GM19328 (cell line): ENCODE results near the gene BIN1.

Source experiments
- ATAC-seq: cut with Tn5 transposase; IDR thresholded peaks from one replicate; pipeline ENCODE4 v1.9.1; 2021; ENCODE audit warnings: mild to moderate bottlenecking, moderate library complexity; ENCODE audit not compliant: unreplicated experiment

BIN1 gene

GRCh38 chr2:127059559-127059958 lies 47.4 kb downstream of the BIN1 start:
- ATAC-seq: no peak

- ATAC-seq: no peak
These were observed 48.1 kb downstream of the BIN1 start for GRCh38 chr2:127058954-127059252.

DNA sequence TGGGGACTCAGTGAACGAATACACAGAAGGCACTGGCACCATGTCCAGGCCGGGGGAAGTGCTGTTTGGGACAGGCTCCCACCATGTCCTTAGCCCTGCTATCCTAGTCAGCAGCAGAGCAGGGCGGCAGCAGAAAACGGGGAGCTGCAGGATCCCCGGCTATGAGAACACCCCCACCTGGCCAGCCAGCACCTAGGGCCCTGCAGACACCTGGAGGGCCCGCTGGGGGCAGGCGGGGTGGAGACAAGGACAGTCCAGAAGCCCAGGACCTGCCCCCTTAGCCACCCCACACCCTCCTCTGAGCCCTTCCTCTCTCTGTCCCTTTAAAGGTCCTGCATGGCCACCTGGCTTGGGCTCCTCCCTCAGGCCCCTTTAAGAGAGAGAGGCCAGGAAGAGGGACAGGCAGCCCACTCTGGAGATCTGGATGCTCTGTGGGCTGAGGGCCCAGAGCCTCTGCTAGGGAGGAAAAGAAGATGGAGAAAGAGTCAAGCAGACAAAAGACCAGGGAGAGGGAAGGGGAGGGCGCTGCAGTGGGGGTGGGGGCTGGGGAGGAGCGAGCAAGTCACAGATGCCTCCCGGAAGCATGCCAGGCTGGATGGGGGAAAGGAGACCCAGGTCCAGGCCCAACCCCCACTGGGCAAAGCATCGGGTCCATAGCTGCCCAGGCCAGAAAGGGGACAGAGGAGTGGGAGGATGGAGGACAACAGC lies 48.6 kb downstream of the BIN1 start:
- no peak for ATAC-seq

- ATAC-seq: no peak
These were observed 49.3 kb downstream of the BIN1 start for GRCh38 chr2:127057371-127058245.

- ATAC-seq: no peak
These were observed 50.2 kb downstream of the BIN1 start for GRCh38 chr2:127056631-127057370.

DNA sequence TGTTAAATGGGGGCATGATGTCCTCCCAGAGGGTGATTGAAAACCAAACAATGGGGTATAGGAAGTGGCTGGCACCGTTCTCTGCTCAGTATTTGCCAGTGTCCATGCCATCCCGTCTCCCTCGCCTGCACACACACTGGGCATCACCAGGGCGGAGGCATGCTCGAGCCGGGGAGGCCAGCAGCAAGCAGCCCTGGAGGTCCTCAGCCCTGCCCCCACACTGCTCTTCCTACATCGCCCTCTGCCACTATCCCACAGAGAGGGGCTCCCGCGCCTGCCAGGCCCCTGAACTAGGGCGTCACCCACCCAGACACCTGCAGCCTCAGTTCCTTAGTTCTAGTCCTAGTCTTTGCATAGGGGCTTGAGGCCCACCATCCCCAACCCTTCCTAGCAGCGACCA lies 50.9 kb downstream of the BIN1 start:
- ATAC-seq: no peak

DNA sequence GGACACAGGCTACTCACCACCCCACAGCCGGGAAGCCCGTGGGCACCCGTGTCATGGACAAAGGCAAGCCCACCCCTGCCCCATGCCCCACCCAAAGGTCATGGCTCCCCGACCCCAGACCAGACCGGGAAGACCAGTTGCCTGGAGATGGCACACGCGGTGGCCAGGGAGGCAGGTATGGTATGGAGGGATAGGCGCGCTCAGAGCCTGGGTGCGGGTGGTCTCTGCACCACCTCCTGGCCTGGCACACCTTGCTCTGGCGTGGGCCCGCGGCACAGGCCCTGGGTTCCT lies 51.2 kb downstream of the BIN1 start:
- no peak for ATAC-seq

DNA sequence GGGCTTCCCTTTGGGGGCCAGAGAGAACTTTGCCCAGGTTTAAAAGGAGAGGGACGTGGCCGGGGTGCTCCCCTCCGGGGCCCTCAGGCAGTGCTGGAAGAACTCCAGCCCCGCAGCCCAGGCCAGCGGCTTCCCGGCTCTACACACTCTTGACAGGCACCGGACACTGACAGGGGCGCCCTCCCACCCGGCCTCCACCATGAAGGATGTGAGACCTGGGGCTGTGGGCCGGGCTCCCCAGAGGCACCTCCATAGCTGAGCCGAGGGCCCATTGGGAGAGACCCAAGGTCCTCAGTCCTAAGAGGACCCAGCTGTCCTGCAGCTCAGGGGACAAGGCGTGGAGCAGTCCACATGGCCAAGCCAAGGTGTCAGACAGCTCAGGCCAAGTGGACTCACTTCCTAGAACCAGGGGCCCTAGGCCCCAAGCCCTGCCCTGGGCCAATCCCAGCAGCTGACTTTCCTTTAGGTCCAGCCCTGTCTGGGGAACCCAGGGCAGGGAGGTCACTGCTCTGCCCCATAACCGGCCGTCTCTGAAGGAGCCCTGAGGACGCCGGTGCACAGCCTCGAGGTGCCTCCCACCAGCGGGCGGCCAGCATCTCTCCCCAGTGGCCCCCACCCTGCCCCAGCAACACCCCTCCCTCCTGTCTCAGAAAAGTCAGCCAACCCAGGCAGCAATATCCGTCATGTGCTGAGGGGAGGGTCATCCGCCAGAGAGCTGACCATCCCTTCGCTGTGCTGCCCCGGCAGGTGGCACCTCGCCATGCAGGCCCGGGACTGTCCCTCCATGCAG lies 51.8 kb downstream of the BIN1 start:
- no peak for ATAC-seq

DNA sequence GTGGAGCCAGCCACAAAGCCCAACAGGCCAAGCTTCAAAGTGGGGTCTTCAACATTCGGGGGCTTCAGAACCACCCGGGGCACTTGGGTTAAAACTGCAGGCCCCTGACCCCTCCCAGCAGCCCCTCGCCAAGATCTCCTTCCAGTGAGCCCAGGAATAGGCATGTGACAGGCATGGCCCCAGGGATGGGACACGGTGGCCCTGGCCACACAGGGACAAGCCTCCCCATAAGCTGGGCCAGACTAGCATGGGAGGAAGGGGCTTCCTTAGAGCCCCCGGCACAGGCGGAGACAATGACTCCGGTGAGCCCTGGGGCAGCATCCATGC lies 52.4 kb downstream of the BIN1 start:
- ATAC-seq: no peak

DNA sequence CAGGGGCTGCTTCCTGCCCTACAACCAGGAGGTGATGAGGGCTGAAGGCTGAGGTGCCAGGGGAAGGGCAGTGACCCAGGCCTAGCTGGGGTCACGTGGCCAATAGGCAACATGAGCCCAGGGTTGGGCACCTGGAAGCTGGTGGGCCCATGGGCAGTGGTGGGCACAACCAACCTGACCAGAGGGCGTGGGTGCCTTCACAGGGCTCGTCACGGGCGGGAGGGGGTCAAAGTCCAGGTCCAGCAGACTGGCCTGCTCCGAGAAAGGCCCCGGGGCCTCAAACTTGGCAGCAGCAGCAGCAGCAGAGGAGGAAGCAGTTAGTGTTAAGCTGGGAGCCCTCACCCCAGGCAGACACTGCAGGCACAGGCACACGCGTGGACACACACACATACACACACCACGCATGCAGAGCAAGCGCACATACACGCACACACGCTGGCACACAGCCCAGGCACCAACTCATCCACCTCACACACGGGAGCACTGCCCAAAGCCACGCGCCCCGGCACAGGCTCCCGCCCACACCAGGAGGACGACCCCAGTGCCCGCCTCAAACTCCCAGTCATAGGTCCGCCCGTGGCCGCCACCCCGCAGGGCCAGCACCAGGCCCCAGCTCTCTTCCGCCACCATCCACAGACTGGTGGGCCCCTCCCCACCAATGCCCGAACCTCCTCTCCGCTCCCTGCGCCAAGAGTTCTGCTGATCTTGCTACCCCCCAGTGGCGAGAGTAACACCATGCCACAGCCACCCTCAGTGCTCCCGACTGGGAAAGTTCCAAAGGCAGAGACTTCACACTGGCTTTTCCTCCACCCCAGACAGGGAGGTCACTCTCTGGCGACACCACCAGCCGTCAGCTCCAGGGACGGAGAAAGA lies 53.0 kb downstream of the BIN1 start:
- ATAC-seq: no peak

DNA sequence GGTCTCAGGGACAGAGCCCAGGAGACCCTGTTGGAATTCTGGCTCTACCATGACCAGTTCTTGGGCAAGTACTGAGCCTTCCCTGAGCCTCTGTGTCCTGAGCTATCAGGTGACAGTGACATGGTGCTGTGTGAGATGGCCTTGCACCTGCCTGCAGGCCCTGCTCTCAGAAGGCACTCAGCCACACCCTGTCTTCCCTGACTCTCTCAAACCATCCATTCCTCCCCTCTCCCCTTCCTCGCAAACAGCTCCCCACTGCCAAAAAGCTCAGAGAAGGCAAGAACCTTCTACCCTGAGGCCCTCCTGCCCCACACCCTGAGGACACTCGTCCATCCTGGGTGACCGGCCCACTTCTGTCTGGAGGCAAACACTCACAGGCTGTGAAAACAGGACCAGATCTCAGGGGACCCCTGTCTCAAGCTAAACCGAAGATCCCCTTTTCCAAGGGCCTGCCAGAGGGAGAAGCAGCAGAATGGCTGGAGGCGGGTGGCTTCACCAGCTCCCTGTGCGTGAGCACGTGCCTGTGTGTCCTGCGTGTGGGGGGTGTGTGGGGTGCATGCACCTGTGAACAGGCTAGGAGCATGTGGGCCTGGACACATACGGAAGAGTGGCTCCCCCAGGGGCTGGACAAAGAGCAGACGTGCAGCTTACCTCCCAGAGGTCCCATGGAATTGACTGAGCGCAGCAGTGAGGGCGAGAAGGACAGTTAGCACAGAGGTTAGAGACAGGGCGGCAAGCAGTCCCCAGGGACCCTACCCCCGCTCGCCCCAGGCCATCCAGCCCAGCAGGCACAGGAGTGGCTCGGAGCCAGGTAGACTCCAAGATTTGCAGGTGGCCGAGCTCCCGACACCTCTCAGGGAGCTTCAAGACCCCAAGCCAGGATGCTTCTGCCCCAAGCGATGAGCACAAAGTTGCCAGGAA lies 53.9 kb downstream of the BIN1 start:
- ATAC-seq: no peak

DNA sequence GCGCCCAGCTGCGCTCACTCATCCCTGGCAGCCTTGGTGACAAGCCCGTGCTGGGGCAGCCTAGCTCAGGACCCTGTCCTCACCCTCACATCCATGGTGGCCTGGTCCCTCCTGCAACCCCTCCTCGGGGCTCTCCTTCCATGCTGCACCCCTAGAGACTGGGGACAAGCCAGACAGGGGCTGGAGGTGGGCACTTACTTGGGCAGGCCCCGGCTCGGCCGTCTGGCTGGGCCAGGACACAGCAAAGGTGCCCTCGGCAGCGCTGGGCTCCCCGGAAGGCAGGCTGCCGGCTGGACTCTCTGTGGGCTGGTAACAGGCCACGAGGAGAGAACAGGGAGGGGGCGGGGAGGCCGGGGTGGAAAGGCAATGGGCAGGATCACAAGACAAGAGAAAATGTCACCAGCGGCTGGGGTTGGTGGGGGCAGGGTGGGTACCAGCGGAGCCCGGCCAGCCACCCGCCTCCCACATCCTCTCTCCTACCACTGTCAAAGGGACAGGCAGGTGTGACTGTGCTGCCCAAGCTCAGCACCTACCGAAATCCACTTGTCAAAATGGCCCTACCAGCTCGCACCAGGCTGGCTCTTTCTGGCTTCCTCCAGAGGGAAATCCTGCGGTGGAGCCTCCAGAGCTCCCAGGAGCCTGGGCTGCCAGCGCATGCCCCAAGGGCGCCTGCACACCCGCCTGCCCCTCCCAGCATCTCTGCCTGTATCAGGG lies 54.7 kb downstream of the BIN1 start:
- no peak for ATAC-seq

GRCh38 chr2:127051116-127052056 lies 55.6 kb downstream of the BIN1 start:
- no peak for ATAC-seq

- no peak for ATAC-seq
These were observed 56.2 kb downstream of the BIN1 start for GRCh38 chr2:127050803-127051115.

- ATAC-seq: peak; percentile 71
These were observed 56.8 kb downstream of the BIN1 start for GRCh38 chr2:127049927-127050802.

- ATAC-seq: no peak
These were observed 57.7 kb downstream of the BIN1 start for GRCh38 chr2:127048969-127049897.
